Measurements from ENCODE around the gene THSD4.

The THSD4 gene

GRCh38 chr15:71333839-71334238 is 218.6 kb downstream of the THSD4 start:
- peaks cover 0 to 18% (median 9%) of the 10 kb centered on the region in 5 donors for H3K4me1 ChIP-seq (ENCODE audit: control insufficient read depth in 5 of 5, insufficient read depth in 5 of 5, low read length in 5 of 5)
- no peak overlapping the region for H3K27ac ChIP-seq (ENCODE audit: low read depth, low read length)

GRCh38 chr15:71334434-71334833 is 219.2 kb downstream of the THSD4 start:
- H3K4me1 ChIP-seq (ENCODE audit: control insufficient read depth in 5 of 5, insufficient read depth in 5 of 5, low read length in 5 of 5): peaks cover 0 to 18% (median 9%) of the 10 kb centered on the region in 5 donors
- no peak overlapping the region for H3K4me3 ChIP-seq (ENCODE audit: low read depth in 1 of 5, low read length in 5 of 5)
- no peaks in the 10 kb centered on the region for H3K9me3 ChIP-seq (ENCODE audit: control insufficient read depth in 5 of 5, low read length in 5 of 5)
- no peak overlapping the region for H3K9ac ChIP-seq (ENCODE audit: low read length in 5 of 5)
- no peaks in the 10 kb centered on the region for H3K27me3 ChIP-seq (ENCODE audit: control insufficient read depth in 5 of 5, insufficient read depth in 4 of 5, low read length in 5 of 5)
- no peaks in the 10 kb centered on the region for H3K36me3 ChIP-seq (ENCODE audit: control insufficient read depth in 5 of 5, insufficient read depth in 5 of 5, low read length in 5 of 5)
- no peak overlapping the region for H3K27ac ChIP-seq (ENCODE audit: low read depth, low read length)

More at GRCh38 chr15:71333839-71334238, 218.6 kb downstream of the THSD4 start:
- H3K27me3 ChIP-seq (ENCODE audit: control insufficient read depth in 5 of 5, insufficient read depth in 4 of 5, low read length in 5 of 5): no peaks in the 10 kb centered on the region
- H3K9ac ChIP-seq (ENCODE audit: low read length in 5 of 5): no peak overlapping the region
- no peak overlapping the region for H3K4me3 ChIP-seq (ENCODE audit: low read depth in 1 of 5, low read length in 5 of 5)
- H3K36me3 ChIP-seq (ENCODE audit: control insufficient read depth in 5 of 5, insufficient read depth in 5 of 5, low read length in 5 of 5): no peaks in the 10 kb centered on the region
- no peaks in the 10 kb centered on the region for H3K9me3 ChIP-seq (ENCODE audit: control insufficient read depth in 5 of 5, low read length in 5 of 5)

- no peaks in the 10 kb centered on the region for H3K9me3 ChIP-seq (ENCODE audit: control insufficient read depth in 5 of 5, low read length in 5 of 5)
- no peak overlapping the region for H3K27ac ChIP-seq (ENCODE audit: low read depth, low read length)
- H3K36me3 ChIP-seq (ENCODE audit: control insufficient read depth in 5 of 5, insufficient read depth in 5 of 5, low read length in 5 of 5): no peaks in the 10 kb centered on the region
- H3K4me3 ChIP-seq (ENCODE audit: low read depth in 1 of 5, low read length in 5 of 5): no peak overlapping the region
- no peak overlapping the region for H3K9ac ChIP-seq (ENCODE audit: low read length in 5 of 5)
- no peaks in the 10 kb centered on the region for H3K27me3 ChIP-seq (ENCODE audit: control insufficient read depth in 5 of 5, insufficient read depth in 4 of 5, low read length in 5 of 5)
- peaks cover 0 to 18% (median 9%) of the 10 kb centered on the region in 5 donors for H3K4me1 ChIP-seq (ENCODE audit: control insufficient read depth in 5 of 5, insufficient read depth in 5 of 5, low read length in 5 of 5)
Observed at GRCh38 chr15:71334873-71335272, 219.6 kb downstream of the THSD4 start.

- H3K4me3 ChIP-seq (ENCODE audit: low read depth in 1 of 5, low read length in 5 of 5): no peak overlapping the region
- H3K9me3 ChIP-seq (ENCODE audit: control insufficient read depth in 5 of 5, low read length in 5 of 5): no peaks in the 10 kb centered on the region
- H3K9ac ChIP-seq (ENCODE audit: low read length in 5 of 5): no peak overlapping the region
- H3K27me3 ChIP-seq (ENCODE audit: control insufficient read depth in 5 of 5, insufficient read depth in 4 of 5, low read length in 5 of 5): no peaks in the 10 kb centered on the region
- no peak overlapping the region for H3K27ac ChIP-seq (ENCODE audit: low read depth, low read length)
- peaks cover 0 to 18% (median 9%) of the 10 kb centered on the region in 5 donors for H3K4me1 ChIP-seq (ENCODE audit: control insufficient read depth in 5 of 5, insufficient read depth in 5 of 5, low read length in 5 of 5)
- H3K36me3 ChIP-seq (ENCODE audit: control insufficient read depth in 5 of 5, insufficient read depth in 5 of 5, low read length in 5 of 5): no peaks in the 10 kb centered on the region
Observed at GRCh38 chr15:71335591-71335990, 220.3 kb downstream of the THSD4 start.

GRCh38 chr15:71336671-71337070 is 221.4 kb downstream of the THSD4 start:
- Histone ChIP-seq H3K4me3 (ENCODE audit: low read depth in 1 of 5, low read length in 5 of 5) (no peak overlapping the region), H3K9ac (ENCODE audit: low read length in 5 of 5) (no peak overlapping the region), H3K36me3 (ENCODE audit: control insufficient read depth in 5 of 5, insufficient read depth in 5 of 5, low read length in 5 of 5) (no peaks in the 10 kb centered on the region), H3K27ac (ENCODE audit: low read depth, low read length) (no peak overlapping the region), H3K9me3 (ENCODE audit: control insufficient read depth in 5 of 5, low read length in 5 of 5) (no peaks in the 10 kb centered on the region), H3K4me1 (ENCODE audit: control insufficient read depth in 5 of 5, insufficient read depth in 5 of 5, low read length in 5 of 5) (peaks cover 0 to 18% (median 9%) of the 10 kb centered on the region in 5 donors), H3K27me3 (ENCODE audit: control insufficient read depth in 5 of 5, insufficient read depth in 4 of 5, low read length in 5 of 5) (no peaks in the 10 kb centered on the region)

GRCh38 chr15:71337197-71337845 is 222.1 kb downstream of the THSD4 start:
- no peak overlapping the region for H3K27ac ChIP-seq (ENCODE audit: low read depth, low read length)
- H3K36me3 ChIP-seq (ENCODE audit: control insufficient read depth in 5 of 5, insufficient read depth in 5 of 5, low read length in 5 of 5): no peaks in the 10 kb centered on the region
- H3K4me3 ChIP-seq (ENCODE audit: low read depth in 1 of 5, low read length in 5 of 5): no peak overlapping the region
- no peak overlapping the region for H3K9ac ChIP-seq (ENCODE audit: low read length in 5 of 5)
- no peaks in the 10 kb centered on the region for H3K9me3 ChIP-seq (ENCODE audit: control insufficient read depth in 5 of 5, low read length in 5 of 5)
- peaks cover 0 to 18% (median 9%) of the 10 kb centered on the region in 5 donors for H3K4me1 ChIP-seq (ENCODE audit: control insufficient read depth in 5 of 5, insufficient read depth in 5 of 5, low read length in 5 of 5)
- peaks cover 0 to 1% (median 0%) of the 10 kb centered on the region in 5 donors for H3K27me3 ChIP-seq (ENCODE audit: control insufficient read depth in 5 of 5, insufficient read depth in 4 of 5, low read length in 5 of 5)

GRCh38 chr15:71338265-71338664 is 223.0 kb downstream of the THSD4 start:
- Histone ChIP-seq H3K4me1 (ENCODE audit: control insufficient read depth in 5 of 5, insufficient read depth in 5 of 5, low read length in 5 of 5) (peaks cover 0 to 17% (median 9%) of the 10 kb centered on the region in 5 donors), H3K27me3 (ENCODE audit: control insufficient read depth in 5 of 5, insufficient read depth in 4 of 5, low read length in 5 of 5) (peaks cover 0 to 5% (median 0%) of the 10 kb centered on the region in 5 donors), H3K9ac (ENCODE audit: low read length in 5 of 5) (no peak overlapping the region), H3K36me3 (ENCODE audit: control insufficient read depth in 5 of 5, insufficient read depth in 5 of 5, low read length in 5 of 5) (no peaks in the 10 kb centered on the region), H3K27ac (ENCODE audit: low read depth, low read length) (no peak overlapping the region), H3K9me3 (ENCODE audit: control insufficient read depth in 5 of 5, low read length in 5 of 5) (no peaks in the 10 kb centered on the region), H3K4me3 (ENCODE audit: low read depth in 1 of 5, low read length in 5 of 5) (no peak overlapping the region)

GRCh38 chr15:71338827-71339542 is 223.7 kb downstream of the THSD4 start:
- Histone ChIP-seq H3K27ac (ENCODE audit: low read depth, low read length) (no peak overlapping the region), H3K4me3 (ENCODE audit: low read depth in 1 of 5, low read length in 5 of 5) (no peak overlapping the region), H3K36me3 (ENCODE audit: control insufficient read depth in 5 of 5, insufficient read depth in 5 of 5, low read length in 5 of 5) (no peaks in the 10 kb centered on the region)

GRCh38 chr15:71341811-71342550 is 226.7 kb downstream of the THSD4 start:
- H3K27me3 ChIP-seq (ENCODE audit: control insufficient read depth in 5 of 5, insufficient read depth in 4 of 5, low read length in 5 of 5): peaks cover 0 to 5% (median 0%) of the 10 kb centered on the region in 5 donors
- H3K36me3 ChIP-seq (ENCODE audit: control insufficient read depth in 5 of 5, insufficient read depth in 5 of 5, low read length in 5 of 5): no peaks in the 10 kb centered on the region
- H3K27ac ChIP-seq (ENCODE audit: low read depth, low read length): no peak overlapping the region
- no peaks in the 10 kb centered on the region for H3K9me3 ChIP-seq (ENCODE audit: control insufficient read depth in 5 of 5, low read length in 5 of 5)
- H3K4me1 ChIP-seq (ENCODE audit: control insufficient read depth in 5 of 5, insufficient read depth in 5 of 5, low read length in 5 of 5): no peaks in the 10 kb centered on the region
- no peak overlapping the region for H3K4me3 ChIP-seq (ENCODE audit: low read depth in 1 of 5, low read length in 5 of 5)
- no peak overlapping the region for H3K9ac ChIP-seq (ENCODE audit: low read length in 5 of 5)

More at GRCh38 chr15:71338827-71339542, 223.7 kb downstream of the THSD4 start:
- Histone ChIP-seq H3K27me3 (ENCODE audit: control insufficient read depth in 5 of 5, insufficient read depth in 4 of 5, low read length in 5 of 5) (peaks cover 0 to 5% (median 0%) of the 10 kb centered on the region in 5 donors), H3K4me1 (ENCODE audit: control insufficient read depth in 5 of 5, insufficient read depth in 5 of 5, low read length in 5 of 5) (peaks cover 0 to 10% (median 6%) of the 10 kb centered on the region in 5 donors), H3K9ac (ENCODE audit: low read length in 5 of 5) (no peak overlapping the region), H3K9me3 (ENCODE audit: control insufficient read depth in 5 of 5, low read length in 5 of 5) (no peaks in the 10 kb centered on the region)

GRCh38 chr15:71342658-71343057 is 227.4 kb downstream of the THSD4 start:
- Histone ChIP-seq H3K27me3 (ENCODE audit: control insufficient read depth in 5 of 5, insufficient read depth in 4 of 5, low read length in 5 of 5) (peaks cover 0 to 5% (median 0%) of the 10 kb centered on the region in 5 donors), H3K36me3 (ENCODE audit: control insufficient read depth in 5 of 5, insufficient read depth in 5 of 5, low read length in 5 of 5) (no peaks in the 10 kb centered on the region), H3K9me3 (ENCODE audit: control insufficient read depth in 5 of 5, low read length in 5 of 5) (no peaks in the 10 kb centered on the region), H3K4me3 (ENCODE audit: low read depth in 1 of 5, low read length in 5 of 5) (no peak overlapping the region), H3K4me1 (ENCODE audit: control insufficient read depth in 5 of 5, insufficient read depth in 5 of 5, low read length in 5 of 5) (no peaks in the 10 kb centered on the region), H3K9ac (ENCODE audit: low read length in 5 of 5) (no peak overlapping the region), H3K27ac (ENCODE audit: low read depth, low read length) (no peak overlapping the region)
